Nephron progenitor cell (in vitro differentiated cells): ENCODE results near the gene PHACTR1.

Experiments used
- DNase-seq: peaks from one replicate; pipeline ENCODE4 v3.0.0; 2021
- H3K27ac Mint-ChIP-seq: 2 replicates; pipeline ENCODE4 v1.8.0; 2021; ENCODE audit warnings: mild to moderate bottlenecking, moderate library complexity, mixed read lengths
- H3K27me3 Mint-ChIP-seq: 2 replicates; pipeline ENCODE4 v1.8.0; 2021; ENCODE audit warnings: mild to moderate bottlenecking, low read depth, mixed read lengths; ENCODE audit not compliant: poor library complexity
- H3K36me3 Mint-ChIP-seq: 2 replicates; pipeline ENCODE4 v1.8.0; 2021; ENCODE audit warnings: low read depth, mixed read lengths
- H3K4me1 Mint-ChIP-seq: 2 replicates; pipeline ENCODE4 v1.8.0; 2021; ENCODE audit warnings: mixed read lengths
- H3K4me3 Mint-ChIP-seq: 2 replicates; pipeline ENCODE4 v1.8.0; 2021; ENCODE audit warnings: mild to moderate bottlenecking, moderate library complexity, mixed read lengths
- H3K9me3 Mint-ChIP-seq: 2 replicates; pipeline ENCODE4 v1.8.0; 2021; ENCODE audit warnings: mild to moderate bottlenecking, moderate library complexity, mixed read lengths
- TF ChIP-seq, protein P1 (sequence below): fragments of 200-600 bp; sonication (generic); IDR thresholded peaks from 2 replicates; pipeline ENCODE4 v1.5.0; 2021; ENCODE audit warnings: antibody characterized with exemption

PHACTR1 gene

DNA sequence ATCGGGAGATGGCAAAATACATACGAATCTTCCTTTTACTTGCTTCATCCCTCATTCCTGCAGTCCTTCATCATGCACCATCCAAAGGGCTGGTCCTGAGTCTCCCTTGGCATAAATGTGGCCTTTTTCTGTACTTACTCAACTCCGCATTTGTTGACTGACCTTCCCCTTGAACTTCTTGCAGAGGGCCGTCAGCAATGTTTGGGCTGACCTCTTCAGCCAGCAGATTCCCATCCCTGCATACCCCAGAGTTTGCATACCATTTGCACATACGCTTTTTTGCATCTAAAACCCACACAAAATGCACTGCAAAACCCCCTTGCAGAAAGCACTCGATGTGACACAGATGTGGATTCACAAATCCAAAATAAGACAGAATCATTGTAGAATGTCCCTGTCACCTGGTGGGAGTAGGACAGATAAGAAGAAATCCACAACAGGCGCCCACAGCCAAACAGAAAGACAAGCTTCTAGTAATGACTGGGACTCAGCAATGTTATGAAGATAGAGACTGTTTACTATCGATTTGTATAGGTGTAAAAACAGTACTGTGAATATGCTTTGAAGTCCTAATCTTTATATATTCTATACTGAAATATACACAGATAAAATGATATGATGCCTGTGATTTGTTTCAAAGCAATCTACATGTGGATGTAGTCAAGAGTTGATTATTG lies 566.0 kb downstream of the PHACTR1 start:
- TF ChIP-seq, protein P1, sequence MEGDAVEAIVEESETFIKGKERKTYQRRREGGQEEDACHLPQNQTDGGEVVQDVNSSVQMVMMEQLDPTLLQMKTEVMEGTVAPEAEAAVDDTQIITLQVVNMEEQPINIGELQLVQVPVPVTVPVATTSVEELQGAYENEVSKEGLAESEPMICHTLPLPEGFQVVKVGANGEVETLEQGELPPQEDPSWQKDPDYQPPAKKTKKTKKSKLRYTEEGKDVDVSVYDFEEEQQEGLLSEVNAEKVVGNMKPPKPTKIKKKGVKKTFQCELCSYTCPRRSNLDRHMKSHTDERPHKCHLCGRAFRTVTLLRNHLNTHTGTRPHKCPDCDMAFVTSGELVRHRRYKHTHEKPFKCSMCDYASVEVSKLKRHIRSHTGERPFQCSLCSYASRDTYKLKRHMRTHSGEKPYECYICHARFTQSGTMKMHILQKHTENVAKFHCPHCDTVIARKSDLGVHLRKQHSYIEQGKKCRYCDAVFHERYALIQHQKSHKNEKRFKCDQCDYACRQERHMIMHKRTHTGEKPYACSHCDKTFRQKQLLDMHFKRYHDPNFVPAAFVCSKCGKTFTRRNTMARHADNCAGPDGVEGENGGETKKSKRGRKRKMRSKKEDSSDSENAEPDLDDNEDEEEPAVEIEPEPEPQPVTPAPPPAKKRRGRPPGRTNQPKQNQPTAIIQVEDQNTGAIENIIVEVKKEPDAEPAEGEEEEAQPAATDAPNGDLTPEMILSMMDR = no peak
- H3K27ac Mint-ChIP-seq = no peak overlapping the region
- no peak overlapping the region for H3K4me3 Mint-ChIP-seq
- peaks cover 19% of the 10 kb centered on the region for H3K4me1 Mint-ChIP-seq
- peaks cover 46% of the 10 kb centered on the region for H3K36me3 Mint-ChIP-seq
- peaks cover 23% of the 10 kb centered on the region for H3K9me3 Mint-ChIP-seq
- no peak for DNase-seq
- peaks cover 17% of the 10 kb centered on the region for H3K27me3 Mint-ChIP-seq

DNA sequence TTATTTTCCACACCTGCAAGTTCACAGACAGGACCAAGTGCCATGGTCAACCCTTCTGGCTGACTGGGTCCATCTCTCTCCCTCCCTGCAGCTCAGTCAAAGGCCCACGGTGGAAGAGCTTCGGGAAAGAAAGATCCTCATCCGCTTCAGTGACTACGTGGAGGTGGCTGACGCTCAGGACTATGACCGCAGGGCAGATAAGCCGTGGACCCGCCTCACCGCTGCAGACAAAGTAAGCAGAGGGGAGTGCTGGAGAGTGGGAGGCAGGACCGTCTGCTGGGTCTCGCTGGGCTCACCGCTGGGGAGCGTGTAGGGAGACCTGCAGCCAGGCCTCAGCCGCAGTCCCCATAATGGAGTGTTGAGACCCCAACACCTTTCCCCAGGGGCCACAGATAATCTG lies 566.8 kb downstream of the PHACTR1 start:
- peaks cover 14% of the 10 kb centered on the region for H3K27me3 Mint-ChIP-seq
- H3K4me3 Mint-ChIP-seq = no peak overlapping the region
- H3K4me1 Mint-ChIP-seq = peaks cover 19% of the 10 kb centered on the region
- peaks cover 52% of the 10 kb centered on the region for H3K36me3 Mint-ChIP-seq
- H3K27ac Mint-ChIP-seq = no peak overlapping the region
- TF ChIP-seq, protein P1 = no peak
- DNase-seq = no peak
- H3K9me3 Mint-ChIP-seq = peaks cover 31% of the 10 kb centered on the region

DNA sequence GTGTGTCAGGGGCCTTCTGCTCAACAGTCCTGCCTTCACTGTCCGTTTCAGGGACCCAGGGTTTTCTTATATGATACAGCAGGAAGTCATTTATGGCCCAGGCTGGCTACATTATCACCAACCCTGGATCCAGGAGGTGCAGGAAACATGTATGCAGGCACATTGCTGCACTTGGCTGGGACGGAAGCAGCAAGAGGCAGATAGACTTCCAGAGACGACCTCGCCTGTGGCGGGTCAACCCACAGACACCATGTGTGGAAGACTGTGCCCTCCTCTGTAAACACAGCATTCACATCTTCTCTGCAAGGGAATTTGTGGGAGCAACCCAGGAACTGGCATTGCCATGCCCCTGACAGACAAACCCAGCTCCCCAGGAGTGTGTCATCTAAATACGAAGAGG lies 568.1 kb downstream of the PHACTR1 start:
- Mint-ChIP-seq H3K9me3 (peaks cover 42% of the 10 kb centered on the region), H3K27me3 (peaks cover 14% of the 10 kb centered on the region), H3K4me3 (no peak overlapping the region), H3K27ac (no peak overlapping the region), H3K36me3 (peaks cover 66% of the 10 kb centered on the region), H3K4me1 (peaks cover 19% of the 10 kb centered on the region)
- TF ChIP-seq, protein P1 = no peak
- no peak for DNase-seq

DNA sequence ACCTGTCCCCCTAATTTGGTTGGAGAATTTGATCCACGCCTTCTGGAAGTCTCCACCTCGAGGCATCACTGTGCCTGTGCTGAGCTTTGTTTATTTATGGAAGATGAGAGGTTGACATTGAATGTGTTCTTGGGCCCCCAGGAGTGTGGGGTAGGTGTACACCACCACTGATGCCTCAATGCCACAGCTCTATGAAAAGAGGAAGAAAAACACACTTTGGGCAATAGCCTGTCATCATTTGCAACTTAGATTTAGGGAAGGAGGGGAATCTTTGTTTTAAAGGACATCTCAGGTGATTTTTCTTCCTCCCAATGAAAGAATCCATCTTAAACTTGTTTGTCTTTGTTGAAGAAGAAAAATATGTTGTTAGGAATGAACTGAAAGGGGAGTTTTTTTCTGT lies 569.1 kb downstream of the PHACTR1 start:
- no peak for DNase-seq
- H3K4me3 Mint-ChIP-seq = no peak overlapping the region
- H3K27me3 Mint-ChIP-seq = peaks cover 16% of the 10 kb centered on the region
- H3K4me1 Mint-ChIP-seq = peaks cover 27% of the 10 kb centered on the region
- TF ChIP-seq, protein P1 = no peak
- no peak overlapping the region for H3K27ac Mint-ChIP-seq
- H3K9me3 Mint-ChIP-seq = peaks cover 50% of the 10 kb centered on the region
- H3K36me3 Mint-ChIP-seq = peaks cover 76% of the 10 kb centered on the region

DNA sequence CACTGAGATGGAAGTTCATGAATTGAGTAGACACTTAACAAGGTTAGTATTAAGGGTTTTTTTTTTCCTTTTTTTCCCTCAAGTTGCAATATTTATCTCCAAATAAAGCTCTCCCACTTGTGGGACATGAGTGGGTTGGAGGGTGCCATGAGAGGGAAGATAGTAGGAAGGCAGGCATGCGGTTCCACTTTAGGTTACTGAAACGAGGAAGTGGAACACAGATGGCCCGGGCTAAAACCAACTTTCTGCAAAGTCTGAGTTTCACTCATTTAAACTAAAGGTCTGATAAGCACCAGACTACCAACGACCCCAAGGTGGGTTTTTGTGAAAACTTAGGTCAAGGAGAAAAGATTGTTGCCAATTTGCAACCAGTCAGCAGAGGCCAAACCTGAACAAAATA lies 569.6 kb downstream of the PHACTR1 start:
- H3K27ac Mint-ChIP-seq = no peak overlapping the region

More for the DNA sequence above, 569.6 kb downstream of the PHACTR1 start:
- peaks cover 81% of the 10 kb centered on the region for H3K36me3 Mint-ChIP-seq
- H3K27me3 Mint-ChIP-seq = peaks cover 16% of the 10 kb centered on the region
- no peak overlapping the region for H3K4me3 Mint-ChIP-seq
- peaks cover 50% of the 10 kb centered on the region for H3K9me3 Mint-ChIP-seq
- peaks cover 27% of the 10 kb centered on the region for H3K4me1 Mint-ChIP-seq
- TF ChIP-seq, protein P1 = no peak
- no peak for DNase-seq
